Fibroblast of skin of right quadriceps (primary cell): Measurements from ENCODE around the gene SOX21.
"Not testable (repeated sequence)": the region's sequence is repeated elsewhere in the genome, so short reads cannot be mapped to it uniquely, and the experiment has no call there.

Source experiments
- DNase-seq: peaks from one replicate; pipeline ENCODE4 v3.0.0-alpha.2; 2013

Gene SOX21

DNA sequence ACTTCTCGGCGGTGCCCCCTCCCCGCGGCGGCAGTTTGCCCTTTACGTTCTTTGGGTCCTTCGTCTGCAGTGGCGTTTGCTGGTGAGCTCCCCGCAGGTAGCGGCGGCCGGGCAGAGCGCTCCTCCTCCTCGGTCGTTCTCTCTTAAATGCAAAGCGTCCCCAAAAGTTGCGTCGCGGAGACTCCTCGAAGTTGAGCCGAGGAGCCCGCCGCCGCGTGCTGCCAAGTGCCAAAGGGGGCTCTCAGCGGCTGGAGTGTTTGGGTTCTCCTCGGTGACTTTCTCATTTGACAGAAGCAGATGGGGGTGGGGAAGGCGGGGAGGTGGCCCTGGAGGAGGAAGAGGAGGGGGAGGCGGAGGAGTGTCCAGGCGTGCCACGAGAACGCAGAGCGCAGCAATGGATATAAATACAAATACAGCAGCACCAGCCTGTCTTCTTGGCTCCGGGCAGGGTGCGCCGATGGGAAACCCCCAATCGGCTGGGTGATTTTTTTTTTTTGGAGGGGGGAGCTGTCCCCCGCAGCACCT is at the start of gene SOX21:
Gene SOX21 (minus strand): TSS at position 259 of the 525 bp plus-strand sequence. CDS start 496 bp downstream, outside the sequence.
- DNase-seq = no peak

DNA sequence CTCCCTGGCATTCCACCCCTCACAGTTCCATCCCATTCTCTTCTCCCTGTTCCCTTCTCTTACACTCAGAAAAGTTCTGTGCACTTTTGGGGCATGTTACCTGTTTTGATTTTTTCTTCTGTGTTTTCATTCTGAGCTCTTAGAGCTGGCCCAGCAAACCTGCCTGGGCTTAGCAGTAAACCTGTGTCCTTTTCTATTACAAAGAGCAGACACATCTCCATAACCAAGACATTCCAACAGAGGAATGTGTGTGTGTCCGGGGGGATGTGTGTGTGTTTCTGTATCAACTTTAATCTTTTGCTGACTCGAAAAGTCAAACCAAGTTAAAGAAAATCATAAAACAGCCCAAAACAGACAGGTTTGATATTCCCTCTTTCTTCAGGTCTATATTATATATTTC is 49.1 kb upstream of the SOX21 start:
- DNase-seq = no peak

DNA sequence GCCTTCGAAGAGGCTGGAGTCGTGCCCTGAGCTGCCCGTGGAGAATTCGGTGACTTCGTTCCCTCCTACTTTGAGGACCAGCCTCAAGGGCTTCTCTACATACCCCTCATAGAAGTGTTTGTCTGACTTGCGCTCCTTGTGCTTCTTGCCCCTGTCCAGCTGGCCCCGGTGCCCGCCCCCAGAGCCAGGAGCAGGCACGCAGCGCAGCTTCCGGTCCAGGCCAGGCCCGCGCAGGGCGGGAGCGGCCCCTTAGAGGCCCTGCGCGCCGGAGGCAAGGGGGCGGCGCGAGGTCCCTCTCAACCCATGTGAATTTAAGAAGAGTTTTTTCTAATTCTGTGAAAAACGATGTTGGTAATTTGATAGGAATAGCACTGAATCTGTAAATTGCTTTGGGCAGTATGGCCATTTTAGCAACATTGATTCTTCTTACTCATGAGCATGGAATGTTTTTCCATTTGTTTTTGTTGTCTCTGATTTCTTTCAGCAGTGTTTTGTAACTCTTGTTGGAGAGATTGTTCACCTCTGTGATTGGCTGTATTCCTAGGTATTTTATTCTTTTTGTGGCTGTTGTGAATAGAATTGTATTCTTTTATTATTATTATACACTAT is 46.9 kb upstream of the SOX21 start:
- no peak for DNase-seq

DNA sequence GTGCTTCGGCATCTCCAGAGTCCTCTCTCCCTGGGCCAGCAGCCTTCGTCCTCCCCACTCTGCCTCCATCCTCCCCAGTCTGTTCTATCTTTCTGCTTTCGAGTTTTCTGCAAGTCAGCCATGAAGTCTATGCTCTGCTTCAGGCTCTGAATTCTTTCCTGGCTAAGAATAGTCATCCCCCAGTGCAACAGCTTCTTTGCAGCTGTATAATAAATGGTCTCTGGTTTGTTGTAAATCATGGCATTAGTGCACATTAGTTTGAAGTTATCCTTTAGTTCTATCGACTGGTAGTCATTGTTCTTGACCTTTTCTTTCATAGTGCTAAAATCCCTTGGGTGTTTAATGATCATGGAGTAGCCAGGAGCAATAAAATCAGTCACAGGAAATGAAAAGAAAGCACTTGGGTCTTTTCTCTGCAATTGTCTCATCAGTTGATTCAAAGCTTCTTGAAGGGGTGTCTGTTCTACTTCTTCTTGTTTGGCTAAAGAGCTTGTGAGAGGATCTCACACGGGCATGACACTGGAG is 46.2 kb upstream of the SOX21 start:
- DNase-seq = no peak

DNA sequence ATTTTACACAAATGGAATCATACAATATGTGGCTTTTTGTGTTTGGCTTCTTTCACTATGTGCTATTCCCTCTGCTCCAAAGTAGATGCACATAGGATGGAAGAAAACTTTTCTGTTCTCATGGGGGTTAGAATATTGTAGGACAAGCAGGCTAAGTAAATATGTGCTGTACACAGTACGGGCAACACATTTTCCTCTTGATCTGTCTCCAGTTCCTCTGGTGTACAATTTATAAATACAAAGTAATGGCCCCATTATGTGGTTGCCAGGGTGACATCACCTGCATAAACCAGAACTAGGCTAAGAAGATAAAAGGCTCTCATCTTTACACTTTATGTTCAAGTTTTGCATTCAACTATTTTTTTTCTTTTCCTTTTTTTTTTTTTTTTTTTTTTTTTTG is 41.0 kb upstream of the SOX21 start:
- DNase-seq = no peak

DNA sequence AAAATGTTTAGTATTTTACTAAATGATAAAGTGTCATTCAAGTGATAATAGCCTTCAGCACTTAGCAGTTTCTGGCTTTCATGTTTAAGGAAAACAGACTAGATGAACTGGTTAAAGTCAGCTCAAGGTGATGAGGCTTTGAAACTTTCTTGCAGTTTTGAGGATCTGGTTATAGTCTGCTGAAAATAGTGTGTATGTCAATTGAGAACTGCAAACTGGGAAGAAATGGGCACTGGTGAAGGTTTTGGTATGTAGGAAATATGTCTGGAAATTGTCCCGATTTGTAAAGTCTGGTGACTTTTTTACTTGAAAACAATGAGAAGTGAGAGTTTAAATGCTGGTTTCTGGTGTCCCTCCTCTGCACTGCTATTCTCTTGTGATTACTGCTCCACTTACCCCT is 36.8 kb upstream of the SOX21 start:
- DNase-seq = no peak

DNA sequence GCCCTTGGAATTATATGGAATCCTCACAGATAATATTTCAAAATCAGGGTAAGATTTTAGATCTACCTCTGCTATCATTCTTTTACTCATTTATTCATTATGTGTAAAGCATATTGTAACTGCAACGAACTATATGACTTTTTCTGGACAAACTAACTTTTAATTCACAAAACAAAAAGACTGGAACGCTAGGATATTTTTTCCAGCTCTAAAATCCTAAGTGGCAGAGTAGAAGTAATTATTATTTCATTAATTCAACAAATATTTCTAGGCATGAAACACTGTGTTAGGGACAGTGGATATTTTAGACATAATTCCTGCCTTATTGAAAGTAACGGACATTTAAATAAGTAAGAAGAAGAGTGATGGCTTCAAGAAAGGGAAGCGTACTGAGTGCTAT is 26.9 kb upstream of the SOX21 start:
- DNase-seq = no peak

DNA sequence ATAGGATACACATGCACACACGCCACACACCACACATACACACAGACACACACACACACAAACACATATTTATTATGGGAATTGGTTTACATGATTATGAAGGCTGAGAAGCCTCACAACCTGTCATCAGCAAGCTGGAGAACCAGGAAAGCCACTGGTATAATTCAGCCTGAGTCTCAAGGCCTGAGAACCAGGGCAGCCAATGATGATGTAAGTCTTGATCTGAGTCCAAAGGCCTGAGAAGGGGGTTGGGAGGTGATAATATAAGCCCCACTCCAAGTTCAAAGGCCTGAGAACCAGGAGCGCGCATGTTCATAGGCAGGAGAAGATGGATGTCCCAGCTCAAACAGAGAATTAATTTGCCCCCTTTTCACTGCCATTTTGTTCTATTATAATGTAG is 18.7 kb upstream of the SOX21 start:
- DNase-seq = no peak

DNA sequence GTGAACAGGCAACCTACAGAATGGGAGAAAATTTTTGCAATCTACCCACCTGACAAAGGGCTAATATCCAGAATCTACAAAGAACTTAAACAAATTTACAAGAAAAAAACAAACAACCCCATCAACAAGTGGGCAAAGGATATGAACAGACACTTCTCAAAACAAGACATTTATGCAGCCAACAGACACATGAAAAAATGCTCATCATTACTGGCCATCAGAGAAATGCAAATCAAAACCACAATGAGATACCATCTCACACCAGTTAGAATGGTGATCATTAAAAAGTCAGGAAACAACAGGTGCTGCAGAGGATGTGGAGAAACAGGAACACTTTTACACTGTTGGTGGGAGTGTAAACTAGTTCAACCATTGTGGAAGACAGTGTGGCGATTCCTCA is 17.6 kb upstream of the SOX21 start:
- DNase-seq = not testable (repeated sequence)

DNA sequence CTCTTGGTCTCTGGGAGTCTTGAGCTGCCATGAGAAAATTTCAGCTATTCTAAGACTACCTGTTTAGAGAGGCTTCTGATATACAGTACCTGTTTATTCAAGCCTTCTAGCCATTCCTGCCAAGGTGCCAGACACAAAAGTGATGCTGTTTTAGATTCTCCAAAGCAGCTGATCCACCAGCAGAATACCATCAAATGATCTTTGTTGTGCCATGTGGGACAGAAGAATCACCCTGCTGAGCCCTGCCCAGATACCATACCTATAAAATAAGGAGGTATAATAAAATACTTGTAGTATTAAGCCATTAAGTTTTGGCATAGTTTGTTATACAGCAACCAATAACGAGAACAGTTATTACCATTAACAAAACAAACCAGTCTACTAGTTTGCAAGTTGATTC is 14.1 kb upstream of the SOX21 start:
- DNase-seq = no peak

DNA sequence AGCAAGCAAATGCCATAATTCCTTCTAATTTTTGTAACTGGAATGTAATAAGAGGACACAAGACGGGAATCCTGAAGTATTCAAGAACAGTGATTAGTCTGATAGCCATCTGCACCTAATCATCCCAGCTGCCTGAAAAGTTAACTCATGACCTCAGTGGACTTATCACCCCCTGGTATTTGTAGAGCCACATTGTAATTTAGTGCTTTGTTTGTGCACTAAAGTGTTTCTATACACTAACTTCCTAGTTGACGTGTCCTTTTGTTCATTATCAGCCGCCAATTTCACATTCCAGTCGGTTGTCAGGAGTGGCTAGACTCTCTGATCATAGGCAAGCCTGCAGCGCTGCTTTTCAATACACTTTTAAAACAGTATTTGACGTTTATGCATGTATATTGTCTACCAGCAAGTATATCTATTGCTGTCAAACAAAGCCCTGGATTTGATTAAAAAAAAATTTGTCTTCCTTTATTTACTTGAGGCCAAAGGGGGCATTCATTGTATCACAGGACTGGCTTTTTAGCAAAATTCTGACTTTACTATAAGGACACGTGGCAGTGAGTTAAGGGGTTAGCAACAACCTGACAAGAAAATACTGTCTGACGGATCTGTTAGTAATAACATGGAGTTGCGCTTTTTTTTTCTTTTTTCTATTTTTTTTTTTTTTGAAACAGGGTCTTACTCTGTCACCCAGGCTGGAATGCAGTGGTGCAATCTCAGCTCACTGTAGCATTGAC is 10.4 kb upstream of the SOX21 start:
- no peak for DNase-seq

DNA sequence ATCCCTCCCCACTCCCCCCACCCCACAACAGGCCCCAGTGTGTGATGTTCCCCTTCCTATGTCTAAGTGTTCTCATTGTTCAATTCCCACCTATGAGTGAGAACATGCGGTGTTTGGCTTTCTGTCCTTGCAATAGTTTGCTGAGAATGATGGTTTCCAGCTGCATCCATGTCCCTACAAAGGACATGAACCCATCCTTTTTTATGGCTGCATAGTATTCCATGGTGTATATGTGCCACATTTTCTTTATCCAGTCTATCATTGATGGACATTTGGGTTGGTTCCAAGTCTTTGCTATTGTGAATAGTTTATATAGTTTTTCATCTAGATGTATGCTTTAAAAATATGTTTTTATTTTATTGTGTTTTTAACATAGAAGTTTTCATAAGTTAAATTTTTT is 6.4 kb upstream of the SOX21 start:
- DNase-seq = not testable (repeated sequence)

DNA sequence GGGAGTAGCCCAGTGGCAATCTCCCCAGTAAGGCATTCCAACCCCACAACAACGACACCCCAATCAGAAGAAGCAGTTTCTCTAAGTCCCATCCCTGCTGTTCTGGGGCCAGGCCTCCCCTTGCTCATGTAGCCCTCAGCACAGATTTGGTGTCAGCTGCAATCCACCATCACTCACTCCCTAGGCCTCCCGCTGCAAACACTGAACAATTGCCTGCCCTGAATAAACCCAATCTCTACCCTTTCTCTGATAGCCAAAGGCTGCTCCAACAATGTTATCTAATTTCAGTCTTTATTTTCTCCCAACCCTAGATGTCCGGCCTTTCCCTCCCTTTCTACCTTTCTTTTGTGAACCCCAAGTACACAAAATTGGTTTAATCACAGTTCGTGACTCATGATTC is 5.6 kb upstream of the SOX21 start:
- no peak for DNase-seq

DNA sequence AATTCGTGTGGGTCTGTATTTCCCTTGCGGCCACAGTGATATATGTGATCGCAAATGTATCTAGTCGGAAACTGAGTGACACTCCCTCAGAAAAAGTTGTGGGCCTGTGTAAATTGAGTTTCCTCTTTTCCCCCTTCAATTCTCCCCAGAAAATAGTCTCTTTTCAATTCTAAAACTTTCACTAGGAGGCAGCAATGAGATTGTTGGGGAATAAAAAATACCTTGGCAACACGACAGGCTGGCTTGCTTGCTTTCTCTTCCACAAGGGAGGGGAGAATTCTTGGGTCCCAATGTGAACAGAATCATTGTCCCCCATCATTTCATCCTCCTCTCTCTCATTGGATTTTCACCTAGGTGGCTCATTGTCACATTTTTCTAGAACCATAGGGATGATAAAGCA is 3.7 kb upstream of the SOX21 start:
- no peak for DNase-seq

DNA sequence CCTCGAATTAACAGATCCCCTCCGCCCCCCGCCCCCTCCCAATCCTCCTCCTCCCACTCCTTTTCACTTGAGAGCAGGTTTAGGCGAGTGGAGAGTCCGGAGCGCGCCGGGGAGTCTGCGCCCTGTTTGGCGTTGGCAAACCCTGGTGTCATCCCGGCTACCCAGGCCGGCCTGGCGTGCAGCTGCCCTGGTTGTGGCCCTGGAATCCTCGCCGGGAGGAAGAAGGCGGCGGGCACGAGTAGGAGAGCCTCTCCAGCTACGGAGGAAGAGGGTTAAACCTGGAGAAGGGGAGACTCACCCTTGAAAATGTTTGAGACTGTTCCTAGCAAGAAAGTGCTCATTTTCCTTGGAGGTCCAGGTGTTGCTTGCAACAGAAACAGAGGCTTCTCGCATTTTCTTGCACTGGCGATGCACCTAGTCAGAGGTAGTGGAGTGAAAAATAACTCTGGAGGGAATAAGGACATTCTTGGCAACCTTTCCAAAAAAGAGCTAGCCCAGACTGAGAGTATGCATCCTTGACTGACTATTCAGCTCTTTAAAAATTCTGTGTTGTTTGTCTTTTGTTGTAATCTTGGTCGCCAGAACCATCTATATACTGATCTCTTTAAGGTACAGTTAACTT is 1.3 kb upstream of the SOX21 start:
- DNase-seq = no peak

DNA sequence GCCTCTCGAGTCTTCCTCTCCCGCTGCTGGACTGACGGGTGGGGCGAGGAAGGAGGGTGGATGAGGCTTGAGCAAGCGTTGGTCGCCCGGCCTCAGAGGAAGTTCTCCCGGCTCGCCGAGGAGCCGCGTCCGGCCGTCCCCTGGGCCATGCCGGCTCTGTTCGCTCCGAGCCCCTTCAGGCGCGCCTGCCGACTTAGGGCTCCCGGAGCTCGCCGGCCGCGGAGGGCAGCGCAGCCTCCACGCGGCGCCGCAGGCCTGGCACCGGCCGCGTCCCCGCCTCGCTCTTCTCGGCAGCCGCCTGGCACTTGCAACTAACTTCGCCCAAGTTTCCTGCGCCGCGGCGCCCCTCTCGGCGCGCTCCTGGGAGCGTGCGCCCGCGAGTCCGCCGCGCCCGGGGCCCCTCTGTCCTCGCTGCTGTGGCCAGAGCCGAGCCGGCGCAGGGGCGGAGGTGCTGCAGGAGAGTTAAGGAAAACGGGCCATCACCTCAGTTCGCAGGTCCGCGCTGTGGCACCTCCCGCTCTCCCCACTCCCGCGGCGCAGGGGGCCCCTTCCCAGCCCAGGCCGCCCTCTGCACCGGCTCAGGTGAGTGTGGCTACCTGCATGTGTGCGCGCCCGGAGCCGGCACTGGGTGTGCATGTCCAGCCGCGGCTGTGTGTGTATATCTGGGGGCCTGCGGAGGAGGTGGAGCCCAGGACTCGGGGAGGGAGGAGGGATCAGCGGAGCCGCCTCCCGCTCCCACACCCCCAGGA is 641 bp upstream of the SOX21 start:
- peak; percentile 42 for DNase-seq

DNA sequence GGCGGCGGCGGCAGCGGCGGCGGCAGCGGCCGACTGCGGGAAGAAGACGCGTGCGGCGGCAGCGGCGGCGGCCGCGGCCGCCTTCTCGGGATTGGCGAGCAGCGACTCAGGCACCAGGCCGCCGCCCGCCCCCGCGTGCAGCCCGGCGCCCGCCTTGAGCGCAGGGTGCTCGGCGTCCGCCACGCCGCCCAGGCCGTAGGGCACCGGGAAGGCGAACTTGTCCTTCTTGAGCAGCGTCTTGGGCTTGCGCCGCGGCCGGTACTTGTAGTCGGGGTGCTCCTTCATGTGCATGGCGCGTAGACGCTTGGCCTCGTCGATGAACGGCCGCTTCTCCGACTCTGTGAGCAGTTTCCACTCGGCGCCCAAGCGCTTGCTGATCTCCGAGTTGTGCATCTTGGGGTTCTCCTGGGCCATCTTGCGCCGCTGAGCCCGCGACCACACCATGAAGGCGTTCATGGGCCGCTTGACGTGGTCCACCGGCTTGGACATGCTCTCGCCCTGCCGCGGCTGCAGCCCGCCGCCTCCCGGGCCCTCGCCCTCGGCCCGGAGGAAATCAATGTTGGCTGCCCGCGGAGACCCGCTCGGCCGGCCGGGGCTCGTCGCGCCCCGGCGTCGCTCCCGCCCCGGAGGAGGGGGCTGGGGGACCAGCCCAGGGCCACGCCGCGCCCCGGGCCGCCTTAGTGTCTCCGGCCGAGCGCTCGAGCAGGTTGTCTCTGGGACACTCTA is 621 bp downstream of the SOX21 start:
- no peak for DNase-seq

DNA sequence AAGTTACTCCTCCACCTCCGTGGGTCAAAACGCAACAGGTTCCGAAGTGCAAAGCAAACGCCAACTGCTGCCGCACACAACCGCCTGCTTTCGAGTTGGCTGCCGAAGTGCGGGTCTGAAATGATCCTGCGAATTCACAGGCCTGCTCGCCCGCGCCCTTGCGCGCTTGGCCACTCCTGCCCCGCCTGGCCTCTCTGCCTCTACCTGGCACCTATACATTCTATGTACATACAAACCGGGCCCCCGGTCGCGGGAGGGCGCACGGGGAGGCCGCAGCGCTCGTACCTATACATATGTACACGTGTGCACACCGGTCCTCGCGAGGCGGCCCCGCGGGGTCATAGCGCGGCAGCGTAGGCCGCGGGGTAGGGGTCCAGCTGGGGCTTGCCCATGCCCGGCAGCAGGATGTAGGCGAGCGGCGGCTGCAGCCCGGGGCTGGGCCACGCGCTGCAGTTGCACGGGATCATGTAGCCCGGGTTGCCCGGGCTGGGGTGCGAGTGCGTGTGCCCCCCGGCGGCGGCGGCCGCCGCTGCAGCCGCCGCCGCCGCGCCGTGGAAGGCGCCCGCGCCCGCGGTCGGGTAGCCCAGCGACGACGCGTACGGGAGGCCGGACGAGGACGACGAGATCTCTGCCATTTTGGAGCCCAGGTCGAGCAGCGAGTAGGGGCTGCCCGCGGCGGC is 1.3 kb downstream of the SOX21 start:
- DNase-seq = no peak

DNA sequence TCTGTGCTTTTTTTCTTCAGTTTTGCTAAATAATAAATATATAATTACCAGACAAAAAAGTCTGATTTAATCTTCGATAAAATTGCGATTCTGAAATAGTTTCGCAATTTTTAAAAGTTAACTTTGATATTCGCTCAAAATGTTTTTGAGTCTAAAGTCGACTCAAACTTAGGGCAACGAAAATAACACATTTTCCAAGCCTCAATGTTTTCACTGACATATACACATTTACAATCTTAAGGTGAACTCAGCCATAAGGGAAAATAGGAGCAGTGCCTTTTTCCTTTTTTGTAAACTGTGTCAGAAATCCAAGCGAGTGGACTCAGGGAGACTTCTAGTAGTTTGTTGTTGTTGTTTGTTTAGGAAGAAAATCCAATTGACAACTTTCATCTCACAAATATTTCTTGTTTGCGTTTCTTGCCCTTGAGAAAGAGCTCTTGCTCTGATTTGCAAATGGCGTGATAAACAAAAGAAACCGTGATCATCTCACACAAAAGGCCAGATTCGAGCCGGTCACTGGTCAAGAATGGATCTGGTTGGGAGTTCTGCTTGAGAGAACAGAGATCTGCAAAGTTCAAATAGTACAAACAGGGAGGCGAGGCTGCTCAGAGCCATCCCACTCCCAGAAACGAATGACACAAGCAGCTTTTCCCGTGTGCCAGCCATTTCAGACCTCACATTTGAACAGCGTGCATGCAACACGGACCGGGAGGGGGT is 2.1 kb downstream of the SOX21 start:
- DNase-seq = no peak

DNA sequence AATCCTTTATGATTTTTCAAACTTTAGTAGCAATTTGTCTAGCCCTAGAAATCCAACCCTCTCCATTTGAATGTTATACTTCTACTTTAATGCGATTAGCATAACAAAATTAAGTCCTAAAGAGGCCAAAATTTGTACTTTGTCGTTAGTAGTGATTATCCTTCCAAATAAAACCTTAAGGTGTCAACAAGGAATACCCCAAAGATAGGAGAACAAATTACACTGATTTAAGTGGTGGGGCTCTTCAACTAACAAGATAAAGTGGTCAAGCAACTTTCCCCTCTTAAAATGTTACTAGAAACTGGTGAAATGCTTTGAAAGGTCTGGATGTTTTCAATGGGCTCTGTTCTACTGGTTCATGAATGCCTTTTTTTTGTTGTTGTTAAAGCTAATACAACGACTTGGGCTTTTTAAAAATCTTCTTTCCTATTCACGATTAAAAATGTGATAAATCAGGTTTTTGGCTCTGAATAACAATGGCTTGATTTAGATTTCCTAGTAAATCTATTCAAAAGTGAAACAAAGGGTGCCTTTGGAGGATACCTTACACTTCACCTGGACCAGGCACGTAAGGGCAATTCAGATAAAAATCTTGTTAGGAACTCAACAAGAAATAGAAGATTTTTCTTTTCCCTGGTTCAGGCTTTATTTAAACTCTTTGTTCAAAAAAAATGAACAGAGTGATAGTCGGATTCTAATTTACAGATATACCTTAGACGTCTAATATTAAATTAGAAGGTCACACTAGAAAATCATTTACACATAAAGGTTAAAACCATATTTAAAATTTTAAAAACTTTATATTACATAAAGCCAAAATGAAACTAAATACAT is 3.1 kb downstream of the SOX21 start:
- no peak for DNase-seq
